ENCODE measurements around the gene PHF20.

The PHF20 gene

DNA sequence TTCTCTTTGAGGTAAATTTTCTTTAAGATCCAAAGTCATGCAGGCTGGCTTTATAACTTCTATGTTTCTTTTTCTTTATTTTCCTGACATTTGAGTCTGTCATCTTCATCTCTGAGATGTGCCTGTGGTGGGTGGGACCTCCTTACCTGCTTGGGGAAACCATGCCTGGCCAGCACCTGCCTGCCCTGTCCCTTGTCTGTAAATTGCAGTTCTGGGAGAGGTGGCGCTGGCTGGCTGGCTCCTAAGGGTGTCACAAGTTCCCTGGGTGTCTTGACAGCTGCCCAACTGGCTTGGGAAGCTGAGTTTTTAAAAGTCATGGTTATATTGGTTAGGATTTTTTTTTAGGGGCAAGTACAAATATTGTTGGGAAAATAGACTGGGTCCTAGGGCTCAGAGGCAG lies 146.2 kb downstream of the PHF20 start:
- TF ChIP-seq, protein P1, sequence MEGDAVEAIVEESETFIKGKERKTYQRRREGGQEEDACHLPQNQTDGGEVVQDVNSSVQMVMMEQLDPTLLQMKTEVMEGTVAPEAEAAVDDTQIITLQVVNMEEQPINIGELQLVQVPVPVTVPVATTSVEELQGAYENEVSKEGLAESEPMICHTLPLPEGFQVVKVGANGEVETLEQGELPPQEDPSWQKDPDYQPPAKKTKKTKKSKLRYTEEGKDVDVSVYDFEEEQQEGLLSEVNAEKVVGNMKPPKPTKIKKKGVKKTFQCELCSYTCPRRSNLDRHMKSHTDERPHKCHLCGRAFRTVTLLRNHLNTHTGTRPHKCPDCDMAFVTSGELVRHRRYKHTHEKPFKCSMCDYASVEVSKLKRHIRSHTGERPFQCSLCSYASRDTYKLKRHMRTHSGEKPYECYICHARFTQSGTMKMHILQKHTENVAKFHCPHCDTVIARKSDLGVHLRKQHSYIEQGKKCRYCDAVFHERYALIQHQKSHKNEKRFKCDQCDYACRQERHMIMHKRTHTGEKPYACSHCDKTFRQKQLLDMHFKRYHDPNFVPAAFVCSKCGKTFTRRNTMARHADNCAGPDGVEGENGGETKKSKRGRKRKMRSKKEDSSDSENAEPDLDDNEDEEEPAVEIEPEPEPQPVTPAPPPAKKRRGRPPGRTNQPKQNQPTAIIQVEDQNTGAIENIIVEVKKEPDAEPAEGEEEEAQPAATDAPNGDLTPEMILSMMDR (IDR thresholded peaks at IDR 0.05; ENCODE audit: low read depth, low read length, missing control alignments): no peak
- Histone ChIP-seq H3K36me3 (replicated peaks) (peaks cover 41% of the 10 kb centered on the region), H3K4me3 (ENCODE audit: low read depth, low read length) (no peak overlapping the region), H3K27me3 (replicated peaks) (no peaks in the 10 kb centered on the region), H3K27ac (no peak overlapping the region)
- no peak for DNase-seq
- in situ Hi-C loops (cut with HindIII; ENCODE audit: low pct_ligation_motif_present, low sequenced_read_pairs): no loop called here

DNA sequence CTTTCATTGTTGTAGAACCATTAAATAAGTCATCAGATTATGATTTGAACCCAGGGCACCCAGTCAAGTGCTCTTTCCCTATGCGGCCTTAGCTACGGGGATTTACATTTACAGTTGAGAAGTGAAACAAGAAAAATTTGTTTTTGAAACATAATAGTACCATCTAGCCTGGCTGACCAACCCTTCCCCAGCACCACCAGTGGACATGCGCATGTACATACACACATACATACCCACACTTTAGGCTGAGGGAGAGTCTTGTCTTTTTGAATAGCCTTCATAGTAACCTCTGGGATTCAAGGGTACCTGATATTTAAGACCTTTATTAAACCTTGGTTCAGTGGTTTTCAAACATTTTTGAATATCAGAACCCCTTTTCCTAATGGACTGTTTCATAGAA lies 148.7 kb downstream of the PHF20 start:
- Histone ChIP-seq H3K4me3 (ENCODE audit: low read depth, low read length) (no peak overlapping the region), H3K27me3 (replicated peaks) (no peaks in the 10 kb centered on the region), H3K27ac (no peak overlapping the region), H3K36me3 (replicated peaks) (peaks cover 30% of the 10 kb centered on the region)
- TF ChIP-seq, protein P1 (IDR thresholded peaks at IDR 0.05; ENCODE audit: low read depth, low read length, missing control alignments): no peak
- DNase-seq: no peak
- in situ Hi-C loops (cut with HindIII; ENCODE audit: low pct_ligation_motif_present, low sequenced_read_pairs): no loop called here

DNA sequence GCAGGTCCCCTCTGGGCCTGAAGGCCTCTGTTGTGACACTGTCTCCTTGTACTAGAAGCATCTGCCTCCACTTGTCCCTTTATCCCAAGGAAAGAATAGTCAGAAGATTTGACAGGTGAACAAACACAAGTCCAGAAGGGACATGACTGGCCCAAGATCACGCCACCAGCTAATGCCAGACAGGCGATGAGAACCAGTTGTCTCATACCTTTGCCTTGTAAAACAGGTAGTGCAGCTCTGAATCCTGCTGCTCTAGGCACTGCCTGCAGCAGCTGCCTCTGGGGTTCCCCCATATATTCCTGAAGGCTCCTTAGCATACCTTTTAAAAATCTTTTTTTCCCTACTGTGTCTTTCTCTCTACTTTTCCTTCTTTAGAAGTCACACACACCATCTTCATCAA lies 157.5 kb downstream of the PHF20 start:
- Histone ChIP-seq H3K27me3 (replicated peaks) (no peaks in the 10 kb centered on the region), H3K27ac (no peak overlapping the region), H3K4me3 (ENCODE audit: low read depth, low read length) (no peak overlapping the region), H3K36me3 (replicated peaks) (peaks cover 24% of the 10 kb centered on the region)
- in situ Hi-C loops (cut with HindIII; ENCODE audit: low pct_ligation_motif_present, low sequenced_read_pairs): no loop called here
- no peak for DNase-seq
- TF ChIP-seq, protein P1 (IDR thresholded peaks at IDR 0.05; ENCODE audit: low read depth, low read length, missing control alignments): no peak

DNA sequence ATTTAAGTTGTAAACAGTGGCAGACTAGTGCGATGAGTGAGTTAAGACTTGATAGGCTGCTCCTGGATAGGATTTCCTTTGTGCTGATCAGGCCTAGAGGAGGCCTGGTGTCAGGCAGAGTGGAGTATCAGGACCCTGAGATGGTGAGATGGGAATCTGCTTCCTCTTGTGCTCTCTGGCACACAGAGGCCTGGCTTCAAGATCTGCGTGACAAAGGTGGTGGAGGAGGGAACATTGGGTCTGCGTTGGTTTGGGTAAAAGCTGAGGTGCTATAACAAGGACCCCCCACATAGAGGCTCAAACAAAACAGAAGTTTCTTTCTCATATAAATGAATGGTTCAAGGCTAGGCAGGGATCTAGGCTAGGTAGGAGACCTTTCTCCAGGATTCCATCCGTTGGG lies 162.2 kb downstream of the PHF20 start:
- Histone ChIP-seq H3K36me3 (replicated peaks) (peaks cover 14% of the 10 kb centered on the region), H3K27ac (no peak overlapping the region), H3K27me3 (replicated peaks) (no peaks in the 10 kb centered on the region), H3K4me3 (ENCODE audit: low read depth, low read length) (no peak overlapping the region)
- in situ Hi-C loops (cut with HindIII; ENCODE audit: low pct_ligation_motif_present, low sequenced_read_pairs): no loop called here
- TF ChIP-seq, protein P1 (IDR thresholded peaks at IDR 0.05; ENCODE audit: low read depth, low read length, missing control alignments): no peak
- no peak for DNase-seq

DNA sequence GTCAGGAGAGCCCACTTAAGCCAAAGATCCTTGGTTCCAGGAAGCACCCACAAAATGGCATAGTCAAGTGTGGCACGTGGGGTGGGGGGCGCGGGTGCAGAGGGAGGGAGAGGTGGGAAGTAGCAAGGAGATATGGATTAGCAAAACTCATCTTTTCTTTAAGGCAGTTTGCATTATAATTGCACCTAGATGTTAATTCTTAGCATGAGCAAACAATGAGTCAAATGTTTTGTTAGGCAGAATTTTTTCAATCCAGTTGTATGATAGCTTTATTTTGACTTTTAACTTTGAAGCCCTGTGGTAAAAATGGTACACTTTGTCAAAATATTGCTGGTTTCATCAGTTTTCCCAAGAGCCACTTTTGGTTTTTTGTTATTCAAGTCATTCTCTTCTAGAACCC lies 167.4 kb downstream of the PHF20 start:
- Histone ChIP-seq H3K27ac (no peak overlapping the region), H3K4me3 (ENCODE audit: low read depth, low read length) (no peak overlapping the region), H3K36me3 (replicated peaks) (peaks cover 4% of the 10 kb centered on the region), H3K27me3 (replicated peaks) (no peaks in the 10 kb centered on the region)
- no peak for DNase-seq
- TF ChIP-seq, protein P1 (IDR thresholded peaks at IDR 0.05; ENCODE audit: low read depth, low read length, missing control alignments): no peak
- in situ Hi-C loops (cut with HindIII; ENCODE audit: low pct_ligation_motif_present, low sequenced_read_pairs): no loop called here

DNA sequence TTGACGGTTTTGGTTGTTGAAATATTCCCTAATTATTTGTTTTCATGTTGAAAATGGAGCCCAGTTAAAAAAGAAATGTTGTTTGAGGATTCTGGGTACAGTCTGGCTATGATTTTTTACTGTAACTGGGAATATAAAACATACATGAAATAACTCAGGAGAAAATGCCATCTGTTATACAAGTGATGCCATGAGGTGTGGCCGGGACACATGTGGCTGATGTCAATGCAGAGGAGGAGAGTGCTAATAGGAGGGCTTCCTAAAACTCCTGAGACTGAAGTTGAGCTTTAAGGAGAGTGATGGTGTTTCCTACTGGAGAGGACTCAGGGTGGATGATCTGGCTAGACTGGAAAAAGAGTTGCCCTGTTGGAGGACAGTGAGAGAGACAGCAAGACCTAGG lies 169.8 kb downstream of the PHF20 start:
- peaks cover 4% of the 10 kb centered on the region for H3K36me3 ChIP-seq (replicated peaks)
- no peak overlapping the region for H3K4me3 ChIP-seq (ENCODE audit: low read depth, low read length)
- H3K27ac ChIP-seq: no peak overlapping the region
- TF ChIP-seq, protein P1 (IDR thresholded peaks at IDR 0.05; ENCODE audit: low read depth, low read length, missing control alignments): no peak
- in situ Hi-C loops (cut with HindIII; ENCODE audit: low pct_ligation_motif_present, low sequenced_read_pairs): no loop called here
- DNase-seq: no peak
- H3K27me3 ChIP-seq (replicated peaks): no peaks in the 10 kb centered on the region

Measured in brain microvascular endothelial cell (primary cell).